Trophoblast cell (in vitro differentiated cells and primary cell): ENCODE measurements around the gene PSME3IP1.
A peak's percentile ranks its signal among the peaks of the same experiment; 100 is the strongest.
"Not testable (repeated sequence)": the region's sequence is repeated elsewhere in the genome, so short reads cannot be mapped to it uniquely, and the experiment has no call there.

Experiments
- DNase-seq, 2 donors: peaks; one replicate each; pipeline ENCODE4 v3.0.0-alpha.2; 2016
- H2AFZ ChIP-seq: 2 replicates; pipeline ENCODE4 v1.6.1; 2013; ENCODE audit warnings: low read length, moderate library complexity, mild to moderate bottlenecking; ENCODE audit not compliant: insufficient read depth, poor library complexity
- H2AK5ac ChIP-seq: 2 replicates; pipeline ENCODE4 v1.6.1; 2013; ENCODE audit warnings: mild to moderate bottlenecking, low read length
- H2BK120ac ChIP-seq: 2 replicates; pipeline ENCODE4 v1.6.1; 2013; ENCODE audit warnings: low read length, mild to moderate bottlenecking, moderate library complexity; ENCODE audit not compliant: insufficient read depth, poor library complexity
- H2BK12ac ChIP-seq: 2 replicates; pipeline ENCODE4 v1.6.1; 2013; ENCODE audit warnings: mild to moderate bottlenecking, low read length, moderate library complexity
- H2BK5ac ChIP-seq: 2 replicates; pipeline ENCODE4 v1.6.1; 2013; ENCODE audit warnings: low read length, low read depth, moderate library complexity, mild to moderate bottlenecking; ENCODE audit not compliant: poor library complexity
- H3K14ac ChIP-seq: 2 replicates; pipeline ENCODE4 v1.6.1; 2013; ENCODE audit warnings: mild to moderate bottlenecking, low read length
- H3K18ac ChIP-seq: 2 replicates; pipeline ENCODE4 v1.6.1; 2013; ENCODE audit warnings: mild to moderate bottlenecking, low read length
- H3K23ac ChIP-seq: 2 replicates; pipeline ENCODE4 v1.6.1; 2013; ENCODE audit warnings: low read length
- H3K27ac ChIP-seq: 2 replicates; pipeline ENCODE4 v1.5.1; 2013; ENCODE audit warnings: low read depth, mild to moderate bottlenecking, inconsistent platforms, low read length, moderate library complexity
- H3K27me3 ChIP-seq: 2 replicates; pipeline ENCODE4 v1.6.1; 2013; ENCODE audit warnings: inconsistent platforms, mild to moderate bottlenecking, low read length, moderate library complexity; ENCODE audit not compliant: insufficient read depth
- H3K36me3 ChIP-seq, 2 experiments: 1 replicate in 1 of 2; 2 replicates in 1 of 2; pipeline ENCODE4 v1.6.1; 2013; ENCODE audit warnings: low read length in 2 of 2, mild to moderate bottlenecking in 2 of 2, moderate library complexity in 1 of 2; ENCODE audit not compliant: insufficient read depth in 2 of 2, control insufficient read depth in 1 of 2
- H3K4ac ChIP-seq: 2 replicates; pipeline ENCODE4 v1.6.1; 2013; ENCODE audit warnings: low read depth, mild to moderate bottlenecking, low read length, moderate library complexity
- H3K4me1 ChIP-seq, 2 experiments: 1 replicate in 1 of 2; 2 replicates in 1 of 2; pipeline ENCODE4 v1.6.1; 2013; ENCODE audit warnings: low read length in 2 of 2, mild to moderate bottlenecking in 2 of 2, moderate library complexity in 1 of 2; ENCODE audit not compliant: insufficient read depth in 2 of 2, control insufficient read depth in 1 of 2
- H3K4me2 ChIP-seq: 2 replicates; pipeline ENCODE4 v1.6.1; 2013; ENCODE audit warnings: inconsistent platforms, mild to moderate bottlenecking, low read length, moderate library complexity
- H3K4me3 ChIP-seq: 2 replicates; pipeline ENCODE4 v1.5.1; 2013; ENCODE audit warnings: mild to moderate bottlenecking, low read depth, low read length, inconsistent platforms
- H3K79me1 ChIP-seq: one replicate; pipeline ENCODE4 v1.6.1; 2013; ENCODE audit warnings: low read length
- H3K79me2 ChIP-seq: 2 replicates; pipeline ENCODE4 v1.6.1; 2013; ENCODE audit warnings: low read length, mild to moderate bottlenecking; ENCODE audit not compliant: control insufficient read depth, insufficient read depth, poor library complexity
- H3K9ac ChIP-seq: 2 replicates; pipeline ENCODE4 v1.6.1; 2013; ENCODE audit warnings: mild to moderate bottlenecking, low read length
- H3K9me3 ChIP-seq: 2 replicates; pipeline ENCODE4 v1.6.1; 2013; ENCODE audit warnings: low read depth, mild to moderate bottlenecking, control low read depth, inconsistent platforms, low read length; ENCODE audit not compliant: insufficient read depth
- H4K12ac ChIP-seq: 2 replicates; pipeline ENCODE4 v1.6.1; 2013; ENCODE audit warnings: low read depth, mild to moderate bottlenecking, low read length, moderate library complexity
- H4K8ac ChIP-seq: 2 replicates; pipeline ENCODE4 v1.6.1; 2013; ENCODE audit warnings: low read depth, mild to moderate bottlenecking, low read length, moderate library complexity
- H4K91ac ChIP-seq: one replicate; pipeline ENCODE4 v1.6.1; 2013; ENCODE audit warnings: low read depth, mild to moderate bottlenecking, low read length, moderate library complexity
- WGBS: extraction: QIAGEN DNeasy Blood & Tissue Kit; methylation state at CpG from one replicate; pipeline ENCODE4 v1.1.7; 2013; ENCODE audit warnings: missing lambda C conversion rate; ENCODE audit not compliant: insufficient read length, insufficient coverage; ENCODE audit errors: extremely low coverage; 5-methylcytosine and 5-hydroxymethylcytosine counted together

PSME3IP1 gene

DNA sequence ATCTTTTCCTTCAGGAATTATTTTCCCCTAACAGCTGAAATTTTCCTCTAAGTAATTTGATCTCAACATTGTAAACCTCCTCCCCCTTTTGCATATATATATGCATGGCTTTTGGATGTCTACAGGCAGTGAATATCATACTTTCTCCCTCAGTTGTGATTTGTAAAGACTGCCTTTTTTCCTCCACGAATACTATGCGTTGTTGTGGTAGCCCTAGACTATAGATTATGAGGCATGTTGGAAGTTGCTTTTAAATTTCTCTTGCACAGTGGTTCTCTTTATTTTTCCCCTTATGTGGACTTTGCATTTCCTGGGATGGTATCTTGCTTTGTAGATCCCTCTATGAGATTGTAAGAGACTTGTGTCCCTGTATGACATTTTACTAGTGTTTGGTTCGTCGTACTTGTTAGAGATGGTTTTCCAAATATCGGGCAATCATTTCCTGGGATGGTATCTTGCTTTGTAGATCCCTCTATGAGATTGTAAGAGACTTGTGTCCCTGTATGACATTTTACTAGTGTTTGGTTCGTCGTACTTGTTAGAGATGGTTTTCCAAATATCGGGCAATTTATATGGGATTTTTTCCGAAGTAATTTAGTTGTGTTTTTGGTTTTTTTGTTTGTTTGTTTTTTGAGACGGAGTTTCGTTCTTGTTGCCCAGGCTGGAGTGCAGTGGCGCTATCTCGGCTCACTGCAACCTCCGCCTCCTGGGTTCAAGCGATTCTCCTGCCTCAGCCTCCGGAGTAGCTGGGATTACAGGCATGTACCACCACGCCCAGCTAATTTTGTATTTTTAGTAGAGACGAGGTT is 2.3 kb upstream of the PSME3IP1 start:
- not testable (repeated sequence) for H2BK12ac ChIP-seq, H2AFZ ChIP-seq, H2BK120ac ChIP-seq, H3K9ac ChIP-seq, H3K23ac ChIP-seq, H4K12ac ChIP-seq, H3K27me3 ChIP-seq, H4K8ac ChIP-seq, H2BK5ac ChIP-seq, H3K9me3 ChIP-seq, H3K36me3 ChIP-seq, H3K18ac ChIP-seq, H3K14ac ChIP-seq, H4K91ac ChIP-seq, H3K4me1 ChIP-seq, H2AK5ac ChIP-seq, H3K4me3 ChIP-seq, H3K27ac ChIP-seq
- Histone ChIP-seq H3K4me2 (peak overlapping the region; percentile 97), H3K79me1 (peaks cover 15% of the 10 kb centered on the region), H3K4ac (peak overlapping the region; percentile 24), H3K79me2 (peaks cover 18% of the 10 kb centered on the region)
- WGBS: 98% methylated on average over 4 of the region's 18 CpGs
- peak in 1 of 2 donors; percentile 5 for DNase-seq

DNA sequence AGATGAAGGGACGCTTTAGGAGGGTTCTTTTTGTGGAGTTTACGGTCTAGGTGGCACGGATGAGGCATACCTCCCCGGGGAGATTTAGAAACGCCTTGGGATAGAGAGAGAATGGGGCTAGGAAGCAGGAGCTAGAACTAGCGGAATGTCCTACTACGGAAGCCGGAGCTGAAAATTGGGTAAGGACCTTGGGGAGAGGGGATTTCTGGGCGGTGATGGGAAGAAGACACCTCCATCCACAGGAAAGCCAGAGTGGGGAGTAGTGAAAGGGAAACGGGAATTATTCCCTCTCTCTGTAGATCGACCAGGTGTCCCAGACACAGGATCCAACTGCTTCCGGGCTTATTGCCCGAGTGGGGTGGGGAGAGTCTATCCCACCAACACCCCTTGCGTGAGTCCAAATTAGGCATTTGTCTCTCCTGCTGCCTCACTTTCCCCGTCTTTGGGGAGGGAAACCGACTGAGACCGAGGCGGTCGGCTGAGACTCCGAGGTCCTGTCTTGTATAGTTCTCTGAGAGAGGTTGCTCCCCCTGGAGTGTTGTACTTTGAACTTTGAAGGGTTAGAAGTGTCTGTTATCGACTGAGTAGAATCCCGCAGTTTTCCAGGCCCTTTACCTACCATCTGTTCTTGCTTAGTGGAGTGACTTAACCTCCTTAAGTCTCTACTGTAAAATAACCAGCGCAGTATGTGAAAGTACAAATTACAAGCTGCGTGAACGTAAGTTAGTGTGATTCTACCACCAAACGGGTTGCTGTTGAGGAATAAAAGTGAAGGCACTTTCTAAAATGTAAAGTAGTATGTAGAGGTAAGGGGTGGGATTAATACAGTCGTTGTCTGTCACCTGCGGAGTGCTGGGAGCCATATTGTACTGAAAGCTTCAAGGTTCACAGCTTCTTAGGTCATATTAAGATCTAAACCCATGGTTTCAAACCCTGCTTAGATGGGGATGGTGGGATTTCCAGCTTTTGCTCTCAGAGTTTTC is 1.3 kb upstream of the PSME3IP1 start:
- Histone ChIP-seq H2BK120ac (peak overlapping the region; percentile 71), H4K8ac (peak overlapping the region; percentile 89), H4K12ac (peak overlapping the region; percentile 79), H3K4ac (peak overlapping the region; percentile 78), H4K91ac (peak overlapping the region; percentile 82), H2BK12ac (no peak overlapping the region), H3K4me1 (peaks cover 2% of the 10 kb centered on the region in 2 experiments), H3K4me3 (peak overlapping the region; percentile 99), H2AFZ (peak overlapping the region; percentile 56), H2BK5ac (peak overlapping the region; percentile 73), H3K36me3 (peaks cover 3 to 5% of the 10 kb centered on the region in 2 experiments), H3K4me2 (peak overlapping the region; percentile 97), H3K18ac (peak overlapping the region; percentile 93), H3K9ac (peak overlapping the region; percentile 90), H3K23ac (peak overlapping the region; percentile 42), H3K27me3 (no peaks in the 10 kb centered on the region), H3K14ac (peak overlapping the region; percentile 90), H3K9me3 (no peaks in the 10 kb centered on the region), H3K79me1 (peaks cover 15% of the 10 kb centered on the region), H3K79me2 (peaks cover 18% of the 10 kb centered on the region), H2AK5ac (peak overlapping the region; percentile 11), H3K27ac (peak overlapping the region; percentile 71)
- WGBS: no CpG with 5 or more reads among the region's 28 CpGs
- peak; percentile 15 to 52 for DNase-seq

DNA sequence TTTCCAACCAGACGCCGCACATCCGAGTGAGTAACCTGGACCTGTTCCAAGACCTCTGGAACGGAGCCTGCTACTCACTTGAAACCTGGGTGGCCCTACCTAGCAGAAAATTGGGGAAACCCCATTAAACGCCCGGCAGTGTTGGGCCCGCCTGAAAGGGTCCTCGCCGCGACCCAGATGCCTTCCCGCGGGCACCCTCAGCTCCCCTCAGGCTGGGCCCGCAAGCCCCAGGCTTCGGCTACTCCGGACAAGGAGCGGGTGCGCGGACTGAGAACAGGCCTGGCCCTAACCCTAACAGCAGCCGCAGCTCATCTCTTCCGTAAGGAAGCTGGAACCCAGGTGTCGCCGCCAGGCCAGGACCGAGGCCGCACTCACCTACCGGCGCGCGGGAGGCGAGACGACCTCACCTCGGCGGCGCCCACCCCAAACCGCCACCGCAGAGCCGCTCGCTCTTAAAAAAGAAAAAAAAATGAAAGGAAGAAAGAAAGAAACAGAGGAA is 344 bp downstream of the PSME3IP1 start:
- peak overlapping the region; percentile 95 for H4K91ac ChIP-seq
- H3K27ac ChIP-seq: peak overlapping the region; percentile 48
- peaks cover 15% of the 10 kb centered on the region for H3K79me1 ChIP-seq
- no peak overlapping the region for H2BK12ac ChIP-seq
- peak overlapping the region; percentile 76 for H3K4ac ChIP-seq
- peak overlapping the region; percentile 70 for H2BK5ac ChIP-seq
- peak overlapping the region; percentile 54 for H2BK120ac ChIP-seq
- H3K4me3 ChIP-seq: peak overlapping the region; percentile 96
- H3K9me3 ChIP-seq: no peaks in the 10 kb centered on the region
- peak overlapping the region; percentile 62 for H3K4me2 ChIP-seq
- peaks cover 3 to 5% of the 10 kb centered on the region in 2 experiments for H3K36me3 ChIP-seq
- peak overlapping the region; percentile 76 for H3K18ac ChIP-seq
- DNase-seq: peak in 1 of 2 donors; percentile 34
- no peaks in the 10 kb centered on the region for H3K27me3 ChIP-seq
- H3K79me2 ChIP-seq: peaks cover 18% of the 10 kb centered on the region
- no CpG with 5 or more reads among the region's 37 CpGs for WGBS
- H4K8ac ChIP-seq: peak overlapping the region; percentile 97
- peak overlapping the region; percentile 78 for H4K12ac ChIP-seq
- no peak overlapping the region for H3K23ac ChIP-seq
- H2AK5ac ChIP-seq: peak overlapping the region; percentile 36
- peak overlapping the region; percentile 89 for H3K14ac ChIP-seq
- H3K4me1 ChIP-seq: peaks cover 2% of the 10 kb centered on the region in 2 experiments
- peak overlapping the region; percentile 64 for H2AFZ ChIP-seq
- peak overlapping the region; percentile 90 for H3K9ac ChIP-seq

DNA sequence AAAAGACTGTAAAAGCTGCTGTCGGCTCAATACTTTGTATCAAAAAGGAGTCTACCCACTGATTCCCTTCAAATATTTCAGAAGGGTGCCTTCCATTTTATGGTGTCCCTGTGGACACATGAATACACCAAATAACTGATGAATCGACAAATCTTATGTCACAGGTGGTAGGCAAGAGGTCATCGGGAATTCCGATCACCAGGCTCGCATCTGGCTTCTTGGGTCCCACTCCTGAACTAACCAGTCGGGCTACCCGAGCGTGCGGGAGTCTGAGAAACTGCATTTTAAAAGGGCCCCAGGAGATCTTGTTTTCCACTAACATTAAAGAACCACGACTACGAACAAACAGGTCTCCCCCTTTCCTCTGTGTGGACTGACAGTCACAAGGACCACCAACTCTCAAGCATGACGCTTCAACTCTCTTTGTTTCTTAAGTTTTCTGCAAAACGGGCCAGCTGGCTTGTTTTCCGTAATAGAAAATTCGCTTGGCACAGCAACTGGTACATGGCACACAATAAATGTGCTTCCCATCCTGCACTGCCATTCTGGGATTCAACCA is 873 bp downstream of the PSME3IP1 start:
- Histone ChIP-seq H3K79me2 (peaks cover 16% of the 10 kb centered on the region), H3K4me1 (peaks cover 2% of the 10 kb centered on the region in 2 experiments), H2BK120ac (no peak overlapping the region), H2BK12ac (no peak overlapping the region), H3K4me2 (peak overlapping the region; percentile 62), H3K14ac (peak overlapping the region; percentile 89), H4K91ac (peak overlapping the region; percentile 95), H2AFZ (peak overlapping the region; percentile 64), H3K4ac (peak overlapping the region; percentile 76), H3K9me3 (no peaks in the 10 kb centered on the region), H4K12ac (peak overlapping the region; percentile 78), H3K79me1 (peaks cover 15% of the 10 kb centered on the region), H3K4me3 (peak overlapping the region; percentile 96), H3K27ac (peak overlapping the region; percentile 48), H3K9ac (peak overlapping the region; percentile 90), H2AK5ac (peak overlapping the region; percentile 36), H3K27me3 (no peaks in the 10 kb centered on the region), H3K23ac (no peak overlapping the region), H4K8ac (peak overlapping the region; percentile 97), H2BK5ac (peak overlapping the region; percentile 70), H3K18ac (peak overlapping the region; percentile 76), H3K36me3 (peaks cover 3% of the 10 kb centered on the region in 2 experiments)
- peak; percentile 5 to 53 for DNase-seq
- WGBS: no CpG with 5 or more reads among the region's 15 CpGs
